ENCODE results near the gene TGFB1I1.

- TF ChIP-seq CREB1 (CRISPR knock-in tag; IDR thresholded peaks at IDR 0.05; ENCODE audit: low read depth) (no peak), CTCF (conservative IDR thresholded peaks at IDR 0.05; ENCODE audit: low read depth in 2 of 2) (no peak), POLR2AphosphoS5 (IDR thresholded peaks at IDR 0.05; ENCODE audit: low read depth) (no peak), EZH2 (IDR thresholded peaks at IDR 0.05; ENCODE audit: low read depth, unreplicated experiment) (no peak), JUNB (IDR thresholded peaks at IDR 0.05; ENCODE audit: unreplicated experiment) (no peak), REST (IDR thresholded peaks at IDR 0.05; ENCODE audit: unreplicated experiment) (no peak), EZH2phosphoT487 (IDR thresholded peaks at IDR 0.05; ENCODE audit: unreplicated experiment) (no peak), ZNF462 (CRISPR knock-in tag; IDR thresholded peaks at IDR 0.05) (no peak), ZNF331 (CRISPR knock-in tag; IDR thresholded peaks at IDR 0.05; ENCODE audit: low read depth) (no peak)
Measured at GRCh38 chr16:31513884-31514283, 41.9 kb downstream of the TGFB1I1 start.

Measured in GM23338 (cell line).